DMS53 treated with DMSO at 0.1 percent for 48 hours (cell line): ENCODE results near the gene ZBTB12.
"Not testable (repeated sequence)": the region's sequence is repeated elsewhere in the genome, so short reads cannot be mapped to it uniquely, and the experiment has no call there.

ENCODE experiments used
- DNase-seq: peaks from one replicate; lab custom pipeline; 2025; ENCODE audit not compliant: unreplicated experiment; lab: John Stamatoyannopoulos, UW

The ZBTB12 gene

DNA sequence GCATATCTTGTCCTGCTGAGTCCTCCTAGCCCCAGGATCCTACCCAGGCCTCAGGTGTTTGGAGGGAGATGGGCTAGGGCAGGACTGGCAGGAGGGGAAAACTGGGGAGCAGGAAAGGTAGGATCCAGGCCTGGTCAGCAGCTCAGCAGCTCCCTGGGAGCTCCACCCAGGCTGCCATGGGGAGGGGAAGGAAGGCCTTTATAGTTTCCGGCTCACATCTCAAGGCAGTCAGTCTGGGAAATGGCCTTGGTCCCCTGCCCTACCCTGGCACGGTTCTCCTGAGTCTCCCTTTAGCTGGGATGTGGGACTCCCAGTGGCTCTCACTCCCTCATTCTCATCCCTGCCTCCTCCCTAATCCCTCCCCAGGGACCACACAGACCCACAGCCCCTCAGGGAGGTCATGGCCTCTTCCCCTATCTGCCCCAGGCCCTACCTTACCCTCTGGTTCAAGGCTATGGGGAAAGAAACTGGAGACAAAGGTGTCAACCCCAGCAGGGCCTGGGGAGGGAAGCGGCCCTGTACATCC, 24.7 kb downstream of the ZBTB12 start:
- no peak for DNase-seq

- DNase-seq, result no peak
Measured at GRCh38 chr6:31876357-31876756, 25.5 kb downstream of the ZBTB12 start.

- no peak for DNase-seq
Measured at GRCh38 chr6:31875877-31876276, 26.0 kb downstream of the ZBTB12 start.

GRCh38 chr6:31874836-31875572, 26.9 kb downstream of the ZBTB12 start:
- DNase-seq, result no peak

- DNase-seq, result no peak
Measured at GRCh38 chr6:31874084-31874670, 27.7 kb downstream of the ZBTB12 start.

GRCh38 chr6:31871046-31871659, 30.7 kb downstream of the ZBTB12 start:
- no peak for DNase-seq

- DNase-seq, result no peak
Measured at GRCh38 chr6:31870385-31870921, 31.4 kb downstream of the ZBTB12 start.

- no peak for DNase-seq
Measured at GRCh38 chr6:31869343-31869742, 32.5 kb downstream of the ZBTB12 start.

- DNase-seq, result not testable (repeated sequence)
Measured at GRCh38 chr6:31868658-31868971, 33.3 kb downstream of the ZBTB12 start.

GRCh38 chr6:31865205-31866118, 36.4 kb downstream of the ZBTB12 start:
- no peak for DNase-seq

DNA sequence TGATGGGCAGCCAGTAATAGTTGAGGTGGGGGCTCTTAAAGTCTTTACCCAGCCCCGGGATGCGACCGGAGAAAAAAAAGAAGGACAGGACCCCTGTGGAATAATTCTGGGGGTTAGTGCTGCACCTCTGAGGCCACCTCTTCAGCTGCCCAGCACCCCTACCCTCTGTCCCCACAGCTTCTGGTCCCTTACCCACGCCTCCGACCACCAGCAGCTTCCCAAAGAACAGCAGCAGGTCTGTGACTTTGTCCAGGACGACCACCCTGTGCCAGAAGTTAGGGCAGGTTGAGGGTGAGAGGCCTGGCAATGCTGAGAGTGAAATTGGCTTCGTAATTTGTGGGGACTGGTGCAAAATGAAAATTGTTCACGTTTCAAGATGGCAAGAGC, 37.1 kb downstream of the ZBTB12 start:
- DNase-seq, result no peak

GRCh38 chr6:31864123-31864562, 37.7 kb downstream of the ZBTB12 start:
- DNase-seq, result not testable (repeated sequence)

- peak; percentile 99 for DNase-seq
Measured at GRCh38 chr6:31862344-31863235, 39.3 kb downstream of the ZBTB12 start, which contains the start of gene NEU1. Gene NEU1, minus strand, starts transcription at chr6:31862821. Its CDS starts 45 bp downstream, at chr6:31862776.

GRCh38 chr6:31861919-31862343, 40.0 kb downstream of the ZBTB12 start:
- DNase-seq, result no peak

DNA sequence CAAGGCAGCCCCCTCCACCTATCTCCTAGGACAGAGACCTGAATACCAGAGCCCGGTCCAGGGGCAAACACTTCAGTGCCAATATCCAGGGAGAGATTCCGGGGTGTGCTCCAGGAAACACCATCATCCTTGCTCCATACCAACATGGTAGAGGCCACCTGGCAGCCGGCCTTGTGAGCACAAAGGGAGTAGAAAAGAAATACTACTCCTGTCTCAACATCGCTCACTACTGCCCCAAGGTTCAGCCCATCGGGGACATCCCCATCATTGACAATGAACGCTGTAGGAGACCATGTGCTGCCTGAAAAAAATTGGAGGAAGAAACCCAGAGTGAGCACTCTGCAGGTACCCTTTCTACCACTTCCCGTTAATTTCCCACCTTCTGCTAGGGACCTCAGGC, 40.7 kb downstream of the ZBTB12 start:
- DNase-seq, result no peak

DNA sequence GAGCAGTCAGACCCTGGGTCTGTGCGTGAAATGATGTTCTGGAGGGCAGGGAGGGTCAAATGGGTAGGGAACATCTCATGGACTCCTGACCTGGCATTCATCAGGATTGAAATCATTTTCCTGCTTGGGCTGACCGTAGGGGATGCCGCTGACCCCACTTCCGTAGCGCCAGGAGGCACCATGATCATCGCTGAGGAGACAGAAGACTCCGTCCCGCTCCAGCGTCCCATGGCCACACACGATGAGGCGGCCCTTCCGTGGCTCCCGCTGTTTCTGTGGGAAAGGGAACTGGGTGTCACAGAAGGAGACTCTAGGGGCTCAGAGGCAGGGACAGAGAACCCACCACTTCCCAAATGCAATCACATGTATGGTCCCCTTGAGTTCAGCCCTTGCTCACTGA, 41.5 kb downstream of the ZBTB12 start:
- no peak for DNase-seq

- no peak for DNase-seq
Measured at GRCh38 chr6:31859923-31860322, 42.0 kb downstream of the ZBTB12 start.

DNA sequence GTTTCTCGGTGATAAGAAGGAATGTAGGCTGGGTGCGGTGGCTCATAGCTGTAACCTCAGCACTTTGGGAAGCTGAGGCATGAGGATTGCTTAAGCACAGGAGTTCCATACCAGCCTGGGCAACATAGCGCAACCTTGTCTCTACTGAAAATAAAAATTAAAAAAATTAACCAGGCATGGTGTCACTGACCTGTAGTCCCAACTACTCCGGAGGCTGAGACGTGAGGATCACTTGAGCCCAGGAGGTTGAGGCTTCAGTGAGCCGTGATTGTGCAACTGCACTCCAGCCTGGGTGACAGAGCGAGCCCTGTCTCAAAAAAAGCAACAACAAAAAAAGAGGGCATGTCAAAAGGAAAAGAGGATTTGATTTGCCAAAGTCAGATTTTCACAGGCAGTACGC, 43.2 kb downstream of the ZBTB12 start:
- DNase-seq, result no peak

GRCh38 chr6:31857774-31858173, 44.1 kb downstream of the ZBTB12 start:
- not testable (repeated sequence) for DNase-seq
